GM12891 (cell line): ENCODE results near the gene ZNF493.

Experiments
- POLR2A ChIP-seq: IDR thresholded peaks from 2 replicates; pipeline ENCODE4 v1.6.1; 2011; ENCODE audit warnings: low read depth, low read length, control low read depth
- POLR2AphosphoS5 ChIP-seq: IDR thresholded peaks from 2 replicates; pipeline ENCODE4 v1.6.1; 2011; ENCODE audit warnings: low read depth, low read length, control low read depth

DNA sequence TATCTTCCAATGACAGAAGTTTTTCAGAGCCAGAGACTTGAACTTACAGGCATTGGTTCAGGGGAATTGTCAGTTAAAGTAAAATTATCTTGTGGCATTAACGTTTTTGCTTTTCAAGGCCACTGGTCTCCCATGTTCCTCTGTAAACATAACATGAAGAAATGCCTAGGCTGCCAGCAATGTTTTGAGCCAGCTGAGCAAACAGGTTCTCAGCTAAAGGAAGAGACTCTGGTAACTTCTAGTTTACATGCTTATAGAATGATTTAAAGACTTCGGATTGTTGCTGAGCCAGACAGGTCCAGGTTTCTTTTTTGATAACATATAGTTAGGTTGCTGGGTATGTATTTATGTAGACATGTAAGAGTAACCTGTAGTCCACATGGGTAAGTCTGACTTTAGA is 35.7 kb downstream of the ZNF493 start:
- TF ChIP-seq POLR2A = no peak
- no peak for TF ChIP-seq POLR2AphosphoS5
